Erythroblast (primary cell): ENCODE measurements around the gene APOL4.

Experiments
- GATA1 ChIP-seq: IDR thresholded peaks from 2 replicates; pipeline ENCODE4 v1.6.1; 2011; ENCODE audit warnings: low read depth, mild to moderate bottlenecking, control low read depth, low read length, moderate library complexity
- POLR2A ChIP-seq: IDR thresholded peaks from 2 replicates; pipeline ENCODE4 v1.6.1; 2011; ENCODE audit warnings: mild to moderate bottlenecking, low read length

DNA sequence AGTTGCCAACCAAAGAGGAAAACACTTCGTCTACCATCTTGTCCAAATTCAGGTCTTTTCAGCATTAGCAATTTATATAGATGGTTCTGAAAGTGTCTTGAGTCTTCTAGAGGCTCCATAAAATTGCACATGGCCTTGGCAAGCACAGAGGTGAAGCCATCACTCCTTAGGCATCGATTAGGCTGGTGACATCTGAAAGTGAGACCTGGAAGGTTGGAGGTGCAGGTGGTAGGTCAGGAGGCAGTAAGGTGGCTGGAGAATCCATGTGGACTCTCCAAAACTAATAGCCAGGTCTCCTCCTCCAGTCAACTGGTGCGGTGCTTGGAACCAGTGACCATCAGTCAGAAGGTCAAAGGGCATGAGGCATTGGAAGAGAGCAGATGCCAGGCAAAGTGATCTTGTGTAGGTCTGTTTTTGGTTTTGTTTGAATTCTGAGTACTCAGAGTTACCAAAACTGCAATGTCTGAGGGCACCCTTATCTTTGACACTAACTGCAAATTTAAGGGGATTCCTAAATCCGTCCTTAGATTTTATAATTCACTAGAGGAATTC, 44.3 kb upstream of the APOL4 start:
- no peak for TF ChIP-seq POLR2A
- no peak for TF ChIP-seq GATA1
